AG04449 (cell line): ENCODE measurements around the gene NACA2.
A peak's percentile ranks its signal among the peaks of the same experiment; 100 is the strongest.
"Not testable (repeated sequence)": the region's sequence is repeated elsewhere in the genome, so short reads cannot be mapped to it uniquely, and the experiment has no call there.

ENCODE experiments used
- CTCF ChIA-PET: fragments of 350-600 bp; formaldehyde crosslinking; extraction: SDS; loops from one replicate; lab custom pipeline; 2021; ENCODE audit warnings: antibody characterized with exemption; lab: Yijun Ruan, JAX
- POLR2A ChIA-PET: fragments of 400-600, 350-600 bp; formaldehyde crosslinking; extraction: SDS; loops from one replicate; lab custom pipeline; 2020; ENCODE audit warnings: antibody characterized with exemption, inconsistent platforms; lab: Yijun Ruan, JAX
- DNase-seq: peaks from one replicate; pipeline ENCODE4 v3.0.0-alpha.2; 2010; ENCODE audit warnings: low read depth, low spot score
- H3K4me3 ChIP-seq: 2 replicates; pipeline ENCODE4 v1.5.1; 2011; ENCODE audit warnings: low read depth, mild to moderate bottlenecking, control low read depth, low read length
- TF ChIP-seq, protein P1 (sequence below): IDR thresholded peaks from one replicate; pipeline ENCODE4 v1.5.1; 2011; ENCODE audit warnings: mild to moderate bottlenecking, moderate library complexity, low read length, control low read depth, inconsistent platforms; ENCODE audit not compliant: insufficient read depth; ENCODE audit errors: missing control alignments

Gene NACA2

DNA sequence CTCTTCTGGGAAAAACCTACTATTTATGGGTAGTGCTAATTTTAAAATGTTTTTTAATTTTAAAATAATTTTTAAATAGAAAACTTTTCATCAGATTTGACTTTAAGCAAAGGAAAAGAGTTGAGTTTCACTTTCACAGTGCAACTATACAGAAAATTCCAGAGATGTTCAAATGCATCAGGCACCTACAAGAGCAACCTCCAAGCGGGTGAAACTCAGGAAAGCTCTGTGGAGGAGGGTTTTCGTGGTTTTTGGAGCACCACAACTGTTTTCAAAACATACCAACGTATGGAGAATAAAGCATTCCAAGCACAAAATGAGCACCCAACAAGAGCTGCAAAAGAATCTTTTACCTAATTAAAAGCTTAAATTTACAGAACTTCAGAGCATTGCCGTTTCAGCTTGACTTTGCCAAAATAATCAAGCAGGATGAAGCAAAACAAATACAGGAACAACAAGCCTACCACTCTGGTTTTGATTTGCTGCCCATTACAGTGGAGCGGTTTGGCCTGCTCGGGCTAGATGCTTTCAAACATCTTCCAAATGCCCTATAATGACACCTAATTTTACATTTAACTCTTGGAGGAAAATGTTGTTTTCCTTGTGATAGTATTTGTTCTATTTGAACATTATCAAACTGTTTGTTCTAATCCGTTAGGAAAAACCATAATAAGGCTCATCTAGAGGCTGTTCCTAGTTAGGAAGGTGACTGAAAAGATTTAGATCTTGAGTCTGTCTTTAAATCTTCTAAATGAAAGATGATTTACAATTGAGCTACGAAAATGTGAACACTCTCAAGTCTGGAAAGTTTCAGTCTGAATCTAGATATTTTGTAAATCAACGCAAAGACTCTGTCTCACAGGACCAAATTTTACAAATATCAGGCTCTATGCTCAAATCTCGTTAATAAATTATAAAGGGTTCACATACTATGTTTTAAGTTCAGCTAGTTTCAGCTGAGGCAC is 34.5 kb downstream of the NACA2 start:
- DNase-seq = no peak
- ChIA-PET CTCF (interaction anchor here (0.9 to 1.6 kb wide), 6 partner anchors 10 to 145 kb away, joined by 3 to 10 read pairs (median 4); no protein-coding TSS in a partner anchor), POLR2A (no interaction called here)
- TF ChIP-seq, protein P1, sequence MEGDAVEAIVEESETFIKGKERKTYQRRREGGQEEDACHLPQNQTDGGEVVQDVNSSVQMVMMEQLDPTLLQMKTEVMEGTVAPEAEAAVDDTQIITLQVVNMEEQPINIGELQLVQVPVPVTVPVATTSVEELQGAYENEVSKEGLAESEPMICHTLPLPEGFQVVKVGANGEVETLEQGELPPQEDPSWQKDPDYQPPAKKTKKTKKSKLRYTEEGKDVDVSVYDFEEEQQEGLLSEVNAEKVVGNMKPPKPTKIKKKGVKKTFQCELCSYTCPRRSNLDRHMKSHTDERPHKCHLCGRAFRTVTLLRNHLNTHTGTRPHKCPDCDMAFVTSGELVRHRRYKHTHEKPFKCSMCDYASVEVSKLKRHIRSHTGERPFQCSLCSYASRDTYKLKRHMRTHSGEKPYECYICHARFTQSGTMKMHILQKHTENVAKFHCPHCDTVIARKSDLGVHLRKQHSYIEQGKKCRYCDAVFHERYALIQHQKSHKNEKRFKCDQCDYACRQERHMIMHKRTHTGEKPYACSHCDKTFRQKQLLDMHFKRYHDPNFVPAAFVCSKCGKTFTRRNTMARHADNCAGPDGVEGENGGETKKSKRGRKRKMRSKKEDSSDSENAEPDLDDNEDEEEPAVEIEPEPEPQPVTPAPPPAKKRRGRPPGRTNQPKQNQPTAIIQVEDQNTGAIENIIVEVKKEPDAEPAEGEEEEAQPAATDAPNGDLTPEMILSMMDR = no peak
- H3K4me3 ChIP-seq = no peak overlapping the region

DNA sequence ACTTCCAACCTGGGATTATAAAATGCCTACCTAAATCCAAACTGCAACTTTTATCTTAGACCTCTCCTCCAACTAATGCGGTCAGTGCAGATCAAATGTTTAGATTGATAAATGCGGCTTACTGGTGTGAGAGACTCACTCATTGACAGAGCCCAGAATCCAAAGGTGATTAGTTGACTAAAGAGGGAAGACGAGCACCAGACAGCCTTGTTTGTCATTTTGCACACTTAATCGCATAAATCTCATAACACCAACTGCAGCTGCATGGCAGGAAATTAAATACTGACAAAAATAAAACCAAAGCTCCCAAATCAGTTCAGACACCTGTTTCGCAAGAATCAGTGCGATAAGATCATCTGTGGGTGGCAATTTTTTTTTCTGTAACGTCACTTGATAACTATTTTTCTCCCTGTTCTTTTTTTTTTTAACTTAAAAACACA is 35.9 kb downstream of the NACA2 start:
- ChIA-PET CTCF (interaction anchor here (1.9 to 3.1 kb wide), 3 partner anchors 17 to 142 kb away, joined by 5 to 28 read pairs (median 6); no protein-coding TSS in a partner anchor), POLR2A (no interaction called here)
- no peak for DNase-seq
- H3K4me3 ChIP-seq = no peak overlapping the region
- TF ChIP-seq, protein P1 = no peak

DNA sequence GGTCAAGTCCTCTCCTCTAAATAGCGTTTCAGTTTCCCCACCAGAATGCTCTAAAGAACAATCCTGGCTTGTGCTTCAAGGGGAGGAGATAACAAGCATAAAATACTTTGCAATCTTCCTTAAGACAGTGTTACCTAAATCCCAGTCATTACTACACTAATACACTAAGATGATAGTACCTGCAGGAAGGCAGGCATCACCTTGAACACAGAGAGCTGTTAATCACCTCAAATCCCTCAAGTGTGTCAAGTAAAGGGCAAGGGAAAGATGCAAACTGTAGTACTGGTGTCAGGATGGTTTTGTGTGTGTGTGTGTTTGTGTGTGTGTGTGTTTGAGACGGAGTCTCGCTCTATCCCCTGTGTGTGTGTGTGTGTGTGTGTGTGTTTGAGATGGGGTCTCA is 36.8 kb downstream of the NACA2 start:
- TF ChIP-seq, protein P1 = no peak
- CTCF ChIA-PET = interaction anchor here (0.6 to 3.1 kb wide), 10 partner anchors 11 to 583 kb away, joined by 3 to 28 read pairs (median 5); no protein-coding TSS in a partner anchor
- H3K4me3 ChIP-seq = no peak overlapping the region
- DNase-seq = no peak
- POLR2A ChIA-PET = no interaction called here

DNA sequence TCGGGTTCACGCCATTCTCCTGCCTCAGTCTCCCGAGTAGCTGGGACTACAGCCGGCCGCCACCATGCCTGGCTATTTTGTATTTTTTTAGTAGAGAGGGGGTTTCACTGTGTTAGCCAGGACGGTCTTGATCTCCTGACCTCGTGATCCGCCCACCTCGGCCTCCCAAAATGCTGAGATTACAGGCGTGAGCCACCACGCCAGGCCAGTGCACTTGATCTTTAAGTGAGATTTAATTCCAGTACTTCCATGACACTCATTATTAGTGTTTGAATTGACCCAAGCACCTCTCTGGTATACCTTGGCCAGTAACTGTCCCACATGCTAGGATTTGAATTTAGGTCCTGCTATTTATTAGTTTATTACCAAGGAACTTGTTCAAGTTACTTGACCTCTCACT is 38.5 kb downstream of the NACA2 start:
- CTCF ChIA-PET = interaction anchor here (1.2 to 10.7 kb wide), 8 partner anchors 15 to 581 kb away, joined by 3 to 188 read pairs (median 6); no protein-coding TSS in a partner anchor
- not testable (repeated sequence) for DNase-seq

DNA sequence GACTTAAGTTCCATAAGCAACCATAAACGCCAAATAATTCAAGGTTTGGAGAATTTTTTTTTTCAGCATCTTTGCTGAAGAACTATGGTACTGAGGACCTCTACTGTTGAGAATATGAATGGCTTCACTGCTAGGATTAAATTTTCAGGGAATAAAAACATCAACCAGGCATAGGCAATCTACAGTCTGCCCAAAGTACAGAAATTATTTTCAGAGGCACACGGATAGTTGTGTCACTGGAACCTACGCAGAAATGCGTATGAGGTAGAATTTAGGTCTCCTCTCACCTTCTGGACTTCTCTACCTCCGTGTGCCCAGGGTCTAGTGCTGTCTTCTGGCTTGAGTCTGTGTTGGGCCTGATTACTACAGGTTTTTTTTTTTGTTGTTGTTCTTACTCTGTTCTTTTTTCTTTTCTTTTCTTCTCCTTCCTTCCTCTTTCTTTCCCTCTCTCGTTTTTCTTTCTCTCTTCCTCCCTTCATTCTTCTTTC is 39.7 kb downstream of the NACA2 start:
- TF ChIP-seq, protein P1 = peak; percentile 32
- CTCF ChIA-PET = interaction anchor here (0.6 to 10.7 kb wide), 16 partner anchors 8 to 580 kb away, joined by 3 to 188 read pairs (median 3); no protein-coding TSS in a partner anchor
- DNase-seq = peak; percentile 3
- POLR2A ChIA-PET = no interaction called here
- no peak overlapping the region for H3K4me3 ChIP-seq

More for the DNA sequence above, 38.5 kb downstream of the NACA2 start:
- POLR2A ChIA-PET, H3K4me3 ChIP-seq: not testable (repeated sequence)

DNA sequence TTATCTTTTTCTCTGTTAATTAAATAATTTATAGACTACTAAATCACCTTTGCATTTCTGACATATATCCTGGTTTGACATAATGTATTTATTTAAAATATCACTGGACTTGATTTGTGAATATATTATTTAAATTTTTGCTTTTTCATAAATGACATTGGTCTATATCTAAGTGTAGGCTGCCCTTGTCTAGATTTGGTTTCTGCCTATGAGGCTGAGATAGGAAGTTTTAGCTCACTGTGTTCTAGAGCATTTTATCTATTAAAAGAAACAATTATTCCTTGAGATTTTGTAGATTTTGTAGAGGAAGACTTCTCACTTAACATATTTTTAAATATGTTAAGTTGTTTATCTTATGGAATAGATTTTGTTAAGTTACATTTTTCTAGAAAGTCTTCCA is 43.9 kb downstream of the NACA2 start:
- no peak for DNase-seq
- ChIA-PET POLR2A (no interaction called here), CTCF (interaction anchor here (10.7 kb wide), 1 partner anchor 131 kb away, joined by 188 read pairs; no protein-coding TSS in a partner anchor)
- TF ChIP-seq, protein P1 = no peak
- no peak overlapping the region for H3K4me3 ChIP-seq
